Natural killer cell (primary cell): ENCODE measurements around the gene CASP8. TPM values are rescaled to one million over a fixed set of nuclear protein-coding genes. Genes with fewer than 3 reads are reported as not detected.

Experiments used
- ATAC-seq, 3 donors: fragments of 150-1000 bp in 2 of 3; fragments of 200-7000 bp in 1 of 3; cut with Tn5 transposase; 1 replicate in 1 of 3; 2 replicates in 2 of 3; pipeline ENCODE4 v1.10.0; 2021; ENCODE audit warnings: mild to moderate bottlenecking in 2 of 3, moderate library complexity in 2 of 3
- DNase-seq, 2 donors: peaks; one replicate each; pipeline versions ENCODE4 v3.0.0 to v3.0.0-alpha.2; 2013 to 2021; ENCODE audit warnings: mixed read lengths in 1 of 2
- H3K27ac ChIP-seq: one replicate; pipeline ENCODE4 v1.5.1; 2013; ENCODE audit warnings: mild to moderate bottlenecking, low read length
- H3K27me3 ChIP-seq: one replicate; pipeline ENCODE4 v1.6.1; 2013; ENCODE audit warnings: low read length; ENCODE audit not compliant: control insufficient read depth, insufficient read depth
- H3K36me3 ChIP-seq: one replicate; pipeline ENCODE4 v1.6.1; 2013; ENCODE audit warnings: low read length; ENCODE audit not compliant: control insufficient read depth, insufficient read depth
- H3K4me1 ChIP-seq: one replicate; pipeline ENCODE4 v1.6.1; 2013; ENCODE audit warnings: low read length; ENCODE audit not compliant: control insufficient read depth, insufficient read depth
- H3K4me3 ChIP-seq: one replicate; pipeline ENCODE4 v1.5.1; 2013; ENCODE audit warnings: low read length
- H3K9me3 ChIP-seq: one replicate; pipeline ENCODE4 v1.6.1; 2013; ENCODE audit warnings: low read length; ENCODE audit not compliant: control insufficient read depth, insufficient read depth
- H3K27ac Mint-ChIP-seq, 2 donors: one replicate each; pipeline ENCODE4 v1.8.0; 2022; ENCODE audit warnings: mild to moderate bottlenecking in 2 of 2, mixed read lengths in 2 of 2, moderate library complexity in 1 of 2
- H3K27me3 Mint-ChIP-seq, 2 donors: one replicate each; pipeline ENCODE4 v1.8.0; 2022; ENCODE audit warnings: low read depth in 2 of 2, mixed read lengths in 2 of 2
- H3K36me3 Mint-ChIP-seq: one replicate; pipeline ENCODE4 v1.8.0; 2022; ENCODE audit warnings: mixed read lengths
- H3K4me1 Mint-ChIP-seq, 2 donors: one replicate each; pipeline ENCODE4 v1.8.0; 2022; ENCODE audit warnings: mixed read lengths in 2 of 2
- H3K4me3 Mint-ChIP-seq: one replicate; pipeline ENCODE4 v1.8.0; 2022; ENCODE audit warnings: mild to moderate bottlenecking, moderate library complexity, mixed read lengths
- H3K9me3 Mint-ChIP-seq, 2 donors: one replicate each; pipeline ENCODE4 v1.8.0; 2022; ENCODE audit warnings: mixed read lengths in 2 of 2
- WGBS: methylation state at CpG from one replicate; pipeline ENCODE4 v1.1.7; 2013; ENCODE audit warnings: missing lambda C conversion rate; ENCODE audit not compliant: insufficient coverage; 5-methylcytosine and 5-hydroxymethylcytosine counted together
- intact Hi-C: fragments of 100-400 bp; cut with micrococcal nuclease; formaldehyde crosslinking; loops from one replicate; pipeline ENCODE4 v1.14.2; 2022
- total RNA-seq, 4 donors: library from RNA; stranded (reverse); fragments of 120-200 nt in 1 of 4; gene quantifications; one replicate each; pipeline versions ENCODE4 v1.2.3 to v1.2.4, GENCODE V29; 2013 to 2022
- TF ChIP-seq, protein P1 (sequence below): fragments of 200-600 bp; IDR thresholded peaks from one replicate; pipeline ENCODE4 v1.8.0; 2022; ENCODE audit warnings: antibody characterized with exemption

CASP8 gene
- total RNA-seq, 3 donors from 2014 or later (not counting 1 experiment from before 2014, with no cell fraction given): 218 to 404 (median 347) TPM

GRCh38 chr2:201273330-201273983 lies 13.1 kb downstream of the CASP8 start:
- intact Hi-C loops: no loop called here
- ATAC-seq (peak; percentile 39 to 43 (median 39)), DNase-seq (no peak)
- TF ChIP-seq, protein P1, sequence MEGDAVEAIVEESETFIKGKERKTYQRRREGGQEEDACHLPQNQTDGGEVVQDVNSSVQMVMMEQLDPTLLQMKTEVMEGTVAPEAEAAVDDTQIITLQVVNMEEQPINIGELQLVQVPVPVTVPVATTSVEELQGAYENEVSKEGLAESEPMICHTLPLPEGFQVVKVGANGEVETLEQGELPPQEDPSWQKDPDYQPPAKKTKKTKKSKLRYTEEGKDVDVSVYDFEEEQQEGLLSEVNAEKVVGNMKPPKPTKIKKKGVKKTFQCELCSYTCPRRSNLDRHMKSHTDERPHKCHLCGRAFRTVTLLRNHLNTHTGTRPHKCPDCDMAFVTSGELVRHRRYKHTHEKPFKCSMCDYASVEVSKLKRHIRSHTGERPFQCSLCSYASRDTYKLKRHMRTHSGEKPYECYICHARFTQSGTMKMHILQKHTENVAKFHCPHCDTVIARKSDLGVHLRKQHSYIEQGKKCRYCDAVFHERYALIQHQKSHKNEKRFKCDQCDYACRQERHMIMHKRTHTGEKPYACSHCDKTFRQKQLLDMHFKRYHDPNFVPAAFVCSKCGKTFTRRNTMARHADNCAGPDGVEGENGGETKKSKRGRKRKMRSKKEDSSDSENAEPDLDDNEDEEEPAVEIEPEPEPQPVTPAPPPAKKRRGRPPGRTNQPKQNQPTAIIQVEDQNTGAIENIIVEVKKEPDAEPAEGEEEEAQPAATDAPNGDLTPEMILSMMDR: no peak
- Histone ChIP-seq H3K27me3 (no peaks in the 10 kb centered on the region), H3K9me3 (no peaks in the 10 kb centered on the region), H3K4me1 (peaks cover 27% of the 10 kb centered on the region), H3K27ac (peak overlapping the region; percentile 16), H3K36me3 (peaks cover 96% of the 10 kb centered on the region), H3K4me3 (no peak overlapping the region)
- Mint-ChIP-seq H3K4me1 (peaks cover 68 to 73% of the 10 kb centered on the region in 2 donors), H3K27ac (peak overlapping the region; percentile 100), H3K9me3 (no peaks in the 10 kb centered on the region), H3K27me3 (no peaks in the 10 kb centered on the region), H3K36me3 (peaks cover 29% of the 10 kb centered on the region), H3K4me3 (peak overlapping the region; percentile 38)
- WGBS: 74% methylated on average over 6 of the region's 9 CpGs

GRCh38 chr2:201275069-201275468 lies 14.7 kb downstream of the CASP8 start:
- H3K27me3 Mint-ChIP-seq: no peaks in the 10 kb centered on the region
- Histone ChIP-seq H3K27ac (no peak overlapping the region), H3K9me3 (no peaks in the 10 kb centered on the region), H3K27me3 (no peaks in the 10 kb centered on the region), H3K4me1 (peaks cover 16% of the 10 kb centered on the region), H3K4me3 (no peak overlapping the region), H3K36me3 (peaks cover 97% of the 10 kb centered on the region)
- H3K36me3 Mint-ChIP-seq: peaks cover 45% of the 10 kb centered on the region
- intact Hi-C loops: no loop called here
- peak overlapping the region; percentile 100 for H3K27ac Mint-ChIP-seq
- no peak for DNase-seq
- ATAC-seq: no peak
- no peak overlapping the region for H3K4me3 Mint-ChIP-seq
- no peaks in the 10 kb centered on the region for H3K9me3 Mint-ChIP-seq
- WGBS: 100% methylated on average over 1 of the region's 2 CpGs
- H3K4me1 Mint-ChIP-seq: peaks cover 67 to 71% of the 10 kb centered on the region in 2 donors
- TF ChIP-seq, protein P1: no peak

GRCh38 chr2:201275990-201276389 lies 15.7 kb downstream of the CASP8 start:
- TF ChIP-seq, protein P1: no peak
- DNase-seq: peak in 1 of 2 donors; percentile 34
- Histone ChIP-seq H3K4me1 (peaks cover 8% of the 10 kb centered on the region), H3K36me3 (peaks cover 96% of the 10 kb centered on the region), H3K27ac (no peak overlapping the region), H3K4me3 (no peak overlapping the region), H3K9me3 (no peaks in the 10 kb centered on the region), H3K27me3 (no peaks in the 10 kb centered on the region)
- Mint-ChIP-seq H3K27me3 (no peaks in the 10 kb centered on the region), H3K4me1 (peaks cover 65 to 70% of the 10 kb centered on the region in 2 donors), H3K9me3 (no peaks in the 10 kb centered on the region), H3K4me3 (no peak overlapping the region), H3K36me3 (peaks cover 50% of the 10 kb centered on the region), H3K27ac (peak overlapping the region; percentile 75 to 100)
- intact Hi-C loops: no loop called here
- ATAC-seq: peak in 2 of 3 donors; percentile 45 to 57
- 96% methylated on average over 5 of the region's 5 CpGs for WGBS

DNA sequence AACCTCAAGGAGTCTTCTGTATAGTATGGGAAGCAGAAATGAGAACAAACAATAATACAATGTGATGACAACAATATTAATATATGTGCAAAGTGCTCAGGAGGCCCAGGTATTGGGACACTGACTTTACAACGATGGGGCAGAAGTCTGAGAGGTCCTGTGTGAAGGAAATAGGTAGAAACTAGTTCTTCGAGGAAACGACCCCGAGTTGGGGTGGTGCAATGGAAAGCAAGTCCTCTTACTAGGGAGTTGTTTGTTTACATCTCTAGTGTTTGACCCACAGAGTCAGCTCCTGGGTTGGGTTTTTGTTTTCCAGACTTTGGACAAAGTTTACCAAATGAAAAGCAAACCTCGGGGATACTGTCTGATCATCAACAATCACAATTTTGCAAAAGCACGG lies 16.2 kb downstream of the CASP8 start:
- no peak overlapping the region for H3K4me3 ChIP-seq
- ATAC-seq (no peak), DNase-seq (no peak)
- no peaks in the 10 kb centered on the region for H3K27me3 ChIP-seq
- peaks cover 8% of the 10 kb centered on the region for H3K4me1 ChIP-seq
- H3K4me3 Mint-ChIP-seq: no peak overlapping the region
- no peak overlapping the region for H3K27ac ChIP-seq
- peaks cover 47% of the 10 kb centered on the region for H3K36me3 Mint-ChIP-seq
- 94% methylated on average over 6 of the region's 6 CpGs for WGBS
- intact Hi-C loops: no loop called here
- H3K4me1 Mint-ChIP-seq: peaks cover 60 to 64% of the 10 kb centered on the region in 2 donors
- TF ChIP-seq, protein P1: no peak
- peak overlapping the region; percentile 75 to 100 for H3K27ac Mint-ChIP-seq
- peaks cover 95% of the 10 kb centered on the region for H3K36me3 ChIP-seq
- H3K27me3 Mint-ChIP-seq: no peaks in the 10 kb centered on the region
- H3K9me3 Mint-ChIP-seq: no peaks in the 10 kb centered on the region
- H3K9me3 ChIP-seq: no peaks in the 10 kb centered on the region
